HCT116 (cell line): ENCODE data around the gene RECQL5. TPM values are rescaled to one million over a fixed set of nuclear protein-coding genes. Genes with fewer than 3 reads are reported as not detected.

ENCODE experiments used
- ATAC-seq: fragments of 200-7000 bp; cut with Tn5 transposase; 2 replicates; pipeline ENCODE4 v1.9.1; 2020; ENCODE audit warnings: mild to moderate bottlenecking, moderate library complexity
- BruUV-seq: library from RNA; stranded (reverse); fragments of 400-500 nt; replicated peaks from 2 replicates; lab custom pipeline; 2021; lab: Mats Ljungman, UMichigan
- CTCF ChIA-PET: fragments of 300-600 bp; sonication (Branson Sonifier 250); formaldehyde crosslinking; loops from one replicate; lab custom pipeline; 2021; ENCODE audit warnings: antibody characterized with exemption; lab: Charles Lee
- POLR2A ChIA-PET: fragments of 300-600, 350-600 bp; sonication (Branson Sonifier 250); formaldehyde crosslinking; loops from one replicate; lab custom pipeline; 2021; ENCODE audit warnings: antibody characterized with exemption; lab: Charles Lee
- RAD21 ChIA-PET, 2 experiments: fragments of 300-600 bp; sonication (Branson Sonifier 250); formaldehyde crosslinking; loops; one replicate each; lab custom pipeline; 2023; ENCODE audit warnings: low total read pairs in 2 of 2; ENCODE audit not compliant: uncharacterized antibody in 2 of 2, unreplicated experiment in 2 of 2, low non-redundant PET in 1 of 2; lab: Charles Lee
- DNase-seq: peaks from one replicate; pipeline ENCODE4 v3.0.0-alpha.2; 2010; ENCODE audit warnings: low read depth, low spot score
- H2AFZ ChIP-seq: fragments of 200-600 bp; shearing (Covaris generic), sonication (generic); 2 replicates; pipeline ENCODE4 v1.6.1; 2017; ENCODE audit warnings: low read depth, mixed run types, mixed read lengths, antibody characterized with exemption, low read length; ENCODE audit not compliant: poor library complexity, severe bottlenecking
- H3K27ac ChIP-seq: 2 replicates; pipeline ENCODE4 v1.5.1; 2012; ENCODE audit warnings: low read depth, low read length
- H3K27me3 ChIP-seq: fragments of 200-600 bp; sonication (generic); 2 replicates; pipeline ENCODE4 v1.6.1; 2016; ENCODE audit warnings: mixed run types, low read length, mixed read lengths; ENCODE audit not compliant: insufficient read depth
- H3K36me3 ChIP-seq, 2 experiments: fragments of 200-500 bp in 1 of 2; fragments of 200-600 bp in 1 of 2; sonication (Bioruptor generic) in 1 of 2; sonication (generic) in 1 of 2; 2 replicates each; pipeline versions ENCODE4 v1.5.1 to v1.6.1; 2014 to 2016; ENCODE audit warnings: low read length in 2 of 2, inconsistent platforms in 1 of 2, mixed read lengths in 1 of 2, mixed run types in 1 of 2; ENCODE audit not compliant: insufficient read depth in 2 of 2, control insufficient read depth in 1 of 2
- H3K4me1 ChIP-seq, 2 experiments: fragments of 200-600 bp in 1 of 2; sonication (generic) in 1 of 2; 2 replicates each; pipeline versions ENCODE4 v1.5.1 to v1.6.1; 2012 to 2017; ENCODE audit warnings: low read length in 2 of 2, inconsistent platforms in 1 of 2, mild to moderate bottlenecking in 1 of 2, mixed read lengths in 1 of 2, mixed run types in 1 of 2, moderate library complexity in 1 of 2; ENCODE audit not compliant: insufficient read depth in 2 of 2, control insufficient read depth in 1 of 2
- H3K4me2 ChIP-seq: fragments of 200-600 bp; sonication (generic); 2 replicates; pipeline ENCODE4 v1.6.1; 2017; ENCODE audit warnings: mixed run types, low read length, mixed read lengths
- H3K4me3 ChIP-seq, 2 experiments: fragments of 200-600 bp in 1 of 2; sonication (generic) in 1 of 2; replicated peaks in 1 of 2; 2 replicates each; pipeline ENCODE4 v1.5.1; 2011 to 2016; ENCODE audit warnings: low read length in 2 of 2, control low read depth in 1 of 2, low read depth in 1 of 2, mild to moderate bottlenecking in 1 of 2, mixed read lengths in 1 of 2, mixed run types in 1 of 2
- H3K79me2 ChIP-seq: fragments of 200-600 bp; sonication (generic); 2 replicates; pipeline ENCODE4 v1.6.1; 2017; ENCODE audit warnings: mild to moderate bottlenecking, mixed run types, low read length, moderate library complexity, mixed read lengths; ENCODE audit not compliant: insufficient read depth
- H3K9ac ChIP-seq: fragments of 200-600 bp; sonication (generic); 2 replicates; pipeline ENCODE4 v1.6.1; 2016; ENCODE audit warnings: low read length, mixed read lengths
- H3K9me2 ChIP-seq: fragments of 200-600 bp; sonication (generic), shearing (Covaris generic); 2 replicates; pipeline ENCODE4 v1.6.1; 2017; ENCODE audit warnings: mixed run types, mild to moderate bottlenecking, moderate library complexity; ENCODE audit not compliant: insufficient read depth
- H3K9me3 ChIP-seq, 2 experiments: fragments of 200-500 bp in 1 of 2; fragments of 200-600 bp in 1 of 2; sonication (Bioruptor generic) in 1 of 2; sonication (generic) in 1 of 2; 2 replicates each; pipeline ENCODE4 v1.6.1; 2014 to 2017; ENCODE audit warnings: low read length in 2 of 2, mixed read lengths in 2 of 2, inconsistent platforms in 1 of 2, low read depth in 1 of 2, mild to moderate bottlenecking in 1 of 2, mixed run types in 1 of 2, moderate library complexity in 1 of 2; ENCODE audit not compliant: control insufficient read depth in 1 of 2, insufficient read depth in 1 of 2
- H4K20me1 ChIP-seq: fragments of 200-600 bp; sonication (generic), shearing (Covaris generic); 2 replicates; pipeline ENCODE4 v1.6.1; 2017; ENCODE audit warnings: mixed run types, mild to moderate bottlenecking, moderate library complexity; ENCODE audit not compliant: insufficient read depth
- CBX3 ChIP-seq: IDR thresholded peaks from 2 replicates; pipeline ENCODE4 v1.6.1; 2012; ENCODE audit warnings: low read depth
- CEBPB ChIP-seq: IDR thresholded peaks from 2 replicates; pipeline ENCODE4 v1.6.1; 2012; ENCODE audit warnings: low read depth
- EGR1 ChIP-seq: IDR thresholded peaks from 2 replicates; pipeline ENCODE4 v1.6.1; 2012; ENCODE audit warnings: low read depth
- ELF1 ChIP-seq: IDR thresholded peaks from 2 replicates; pipeline ENCODE4 v1.6.1; 2012; ENCODE audit warnings: low read depth, borderline replicate concordance
- EZH2 ChIP-seq: fragments of 200-600 bp; sonication (generic); IDR thresholded peaks from 2 replicates; pipeline ENCODE4 v1.6.1; 2017; ENCODE audit warnings: antibody characterized with exemption, mixed run types
- EZH2phosphoT487 ChIP-seq: fragments of 200-600 bp; IDR thresholded peaks from 2 replicates; pipeline ENCODE4 v1.6.1; 2018; ENCODE audit warnings: antibody characterized with exemption, borderline replicate concordance
- FOSL1 ChIP-seq: IDR thresholded peaks from 2 replicates; pipeline ENCODE4 v1.6.1; 2012; ENCODE audit warnings: low read depth
- JUND ChIP-seq: IDR thresholded peaks from 2 replicates; pipeline ENCODE4 v1.6.1; 2012
- POLR2A ChIP-seq: IDR thresholded peaks from 2 replicates; pipeline ENCODE4 v1.7.0; 2011; ENCODE audit warnings: borderline replicate concordance; ENCODE audit not compliant: insufficient read depth, insufficient read length; ENCODE audit errors: extremely low read depth
- POLR2AphosphoS5 ChIP-seq: IDR thresholded peaks from 2 replicates; pipeline ENCODE4 v1.6.1; 2011; ENCODE audit warnings: mild to moderate bottlenecking, low read depth, low read length, moderate library complexity
- RAD21 ChIP-seq: IDR thresholded peaks from 2 replicates; pipeline ENCODE4 v1.6.1; 2012; ENCODE audit warnings: low read depth, mild to moderate bottlenecking
- REST ChIP-seq: IDR thresholded peaks from 2 replicates; pipeline ENCODE4 v1.6.1; 2012; ENCODE audit warnings: low read depth
- SIN3A ChIP-seq: IDR thresholded peaks from 2 replicates; pipeline ENCODE4 v1.6.1; 2012; ENCODE audit warnings: low read depth
- SP1 ChIP-seq: IDR thresholded peaks from 2 replicates; pipeline ENCODE4 v1.6.1; 2012; ENCODE audit warnings: low read depth
- SRF ChIP-seq: IDR thresholded peaks from 2 replicates; pipeline ENCODE4 v1.6.1; 2012; ENCODE audit warnings: low read depth
- TCF7L2 ChIP-seq: IDR thresholded peaks from 2 replicates; pipeline ENCODE4 v1.7.0; 2011; ENCODE audit warnings: borderline replicate concordance, inconsistent platforms; ENCODE audit not compliant: insufficient read depth, insufficient read length; ENCODE audit errors: extremely low read depth
- YY1 ChIP-seq: IDR thresholded peaks from 2 replicates; pipeline ENCODE4 v1.6.1; 2011; ENCODE audit warnings: low read length, low read depth, moderate library complexity, mild to moderate bottlenecking; ENCODE audit not compliant: insufficient replicate concordance; ENCODE audit errors: extremely low read depth
- ZFX ChIP-seq: fragments of 450-650 bp; IDR thresholded peaks from 2 replicates; pipeline ENCODE4 v1.6.1; 2017
- intact Hi-C: fragments of 100-400 bp; cut with micrococcal nuclease; formaldehyde crosslinking; loops from 2 replicates; pipeline ENCODE4 v1.10.0; 2022
- total RNA-seq: library from RNA; stranded (reverse); gene quantifications from one replicate; pipeline ENCODE4 v1.2.1, GENCODE V29; 2021; ENCODE audit not compliant: unreplicated experiment
- TF ChIP-seq, protein P1 (sequence below), 3 experiments: fragments of 200-600 bp in 1 of 3; sonication (generic) in 1 of 3; IDR thresholded peaks in 2 of 3; conservative IDR thresholded peaks in 1 of 3; 2 replicates each; pipeline ENCODE4 v1.5.1; 2012 to 2017; ENCODE audit warnings: low read depth in 2 of 3, low read length in 2 of 3, antibody characterized with exemption in 1 of 3, borderline replicate concordance in 1 of 3, control low read depth in 1 of 3, mild to moderate bottlenecking in 1 of 3, mixed read lengths in 1 of 3, mixed run types in 1 of 3, moderate library complexity in 1 of 3; ENCODE audit not compliant: insufficient read depth in 1 of 3
- TF ChIP-seq, protein P2 (sequence below): IDR thresholded peaks from 2 replicates; pipeline ENCODE4 v1.6.1; 2012
- TF ChIP-seq, protein P3 (sequence below): IDR thresholded peaks from 2 replicates; pipeline ENCODE4 v1.6.1; 2012

RECQL5 gene
- total RNA-seq, 1 experiment from 2014 or later: 83.3 TPM

GRCh38 chr17:75601057-75601987 lies 65.6 kb downstream of the RECQL5 start:
- CTCF ChIA-PET: interaction anchor here (0.5 to 4.2 kb wide), 56 partner anchors 10 to 477 kb away, joined by 3 to 73 read pairs (median 5); partner anchors contain the start of genes GALK1, ITGB4, LLGL2 and MIF4GD
- Histone ChIP-seq H3K27ac (peak overlapping the region; percentile 2; the same call in 1 of the 2 replicates), H3K27me3 (no peaks in the 10 kb centered on the region), H3K9me3 (no peaks in the 10 kb centered on the region), H3K9me2 (no peaks in the 10 kb centered on the region), H3K79me2 (no peaks in the 10 kb centered on the region), H3K36me3 (no peaks in the 10 kb centered on the region), H4K20me1 (no peaks in the 10 kb centered on the region), H3K4me2 (peak overlapping the region; percentile 70), H3K9ac (peak overlapping the region; percentile 33), H3K4me3 (peak overlapping the region in 1 of 2 experiments; percentile 30; a peak in 2 of 4 replicates), H3K4me1 (peaks cover 15 to 51% of the 10 kb centered on the region in 2 experiments), H2AFZ (no peak overlapping the region)
- no TSS peak for BruUV-seq
- intact Hi-C loops: loop anchor here (5.0 kb wide), 2 partner anchors 84 to 174 kb away; partner anchors contain the start of genes CASKIN2 and TSEN54
- peak; percentile 89 for ATAC-seq
- RAD21 ChIA-PET: interaction anchor here (0.6 to 1.5 kb wide), 9 partner anchors 10 to 618 kb away, joined by 3 to 9 read pairs (median 4); partner anchors contain the start of genes SMIM5 (in 2 of the 2) and LLGL2 (in 1 of the 2)
- DNase-seq: peak; percentile 96
- POLR2A ChIA-PET: interaction anchor here (0.6 to 1.5 kb wide), 8 partner anchors 9 to 182 kb away, joined by 3 to 9 read pairs (median 4); partner anchors contain the start of gene TSEN54
- TF ChIP-seq JUND: peak; percentile 92
- no peak for TF ChIP-seq SIN3A
- TF ChIP-seq ZFX: no peak
- TF ChIP-seq, protein P1, sequence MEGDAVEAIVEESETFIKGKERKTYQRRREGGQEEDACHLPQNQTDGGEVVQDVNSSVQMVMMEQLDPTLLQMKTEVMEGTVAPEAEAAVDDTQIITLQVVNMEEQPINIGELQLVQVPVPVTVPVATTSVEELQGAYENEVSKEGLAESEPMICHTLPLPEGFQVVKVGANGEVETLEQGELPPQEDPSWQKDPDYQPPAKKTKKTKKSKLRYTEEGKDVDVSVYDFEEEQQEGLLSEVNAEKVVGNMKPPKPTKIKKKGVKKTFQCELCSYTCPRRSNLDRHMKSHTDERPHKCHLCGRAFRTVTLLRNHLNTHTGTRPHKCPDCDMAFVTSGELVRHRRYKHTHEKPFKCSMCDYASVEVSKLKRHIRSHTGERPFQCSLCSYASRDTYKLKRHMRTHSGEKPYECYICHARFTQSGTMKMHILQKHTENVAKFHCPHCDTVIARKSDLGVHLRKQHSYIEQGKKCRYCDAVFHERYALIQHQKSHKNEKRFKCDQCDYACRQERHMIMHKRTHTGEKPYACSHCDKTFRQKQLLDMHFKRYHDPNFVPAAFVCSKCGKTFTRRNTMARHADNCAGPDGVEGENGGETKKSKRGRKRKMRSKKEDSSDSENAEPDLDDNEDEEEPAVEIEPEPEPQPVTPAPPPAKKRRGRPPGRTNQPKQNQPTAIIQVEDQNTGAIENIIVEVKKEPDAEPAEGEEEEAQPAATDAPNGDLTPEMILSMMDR (IDR thresholded peaks at IDR 0.05 in 2 of 3, conservative IDR thresholded peaks at IDR 0.05 in 1 of 3; ENCODE audit: borderline replicate concordance in 1 of 3, insufficient read depth in 1 of 3, low read depth in 2 of 3, low read length in 2 of 3): peak; percentile 95 to 100 (median 99); a peak in 5 of 6 replicates
- peak; percentile 93 for TF ChIP-seq FOSL1
- TF ChIP-seq YY1: peak; percentile 4
- peak; percentile 87 for TF ChIP-seq RAD21
- no peak; the same call in 1 of the 2 replicates for TF ChIP-seq EGR1
- TF ChIP-seq SP1: peak; percentile 88
- TF ChIP-seq, protein P2, sequence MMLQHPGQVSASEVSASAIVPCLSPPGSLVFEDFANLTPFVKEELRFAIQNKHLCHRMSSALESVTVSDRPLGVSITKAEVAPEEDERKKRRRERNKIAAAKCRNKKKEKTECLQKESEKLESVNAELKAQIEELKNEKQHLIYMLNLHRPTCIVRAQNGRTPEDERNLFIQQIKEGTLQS: no peak
- no peak for TF ChIP-seq CEBPB
- no peak for TF ChIP-seq EZH2
- no peak for TF ChIP-seq EZH2phosphoT487
- TF ChIP-seq POLR2AphosphoS5: peak; percentile 61
- TF ChIP-seq CBX3: peak; percentile 76
- no peak for TF ChIP-seq REST
- no peak for TF ChIP-seq ELF1
- TF ChIP-seq, protein P3, sequence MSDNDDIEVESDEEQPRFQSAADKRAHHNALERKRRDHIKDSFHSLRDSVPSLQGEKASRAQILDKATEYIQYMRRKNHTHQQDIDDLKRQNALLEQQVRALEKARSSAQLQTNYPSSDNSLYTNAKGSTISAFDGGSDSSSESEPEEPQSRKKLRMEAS: peak; percentile 73
- no peak for TF ChIP-seq SRF
- TF ChIP-seq POLR2A: no peak
- TF ChIP-seq TCF7L2: peak; percentile 63
